Neural progenitor cell (in vitro differentiated cells): ENCODE measurements around the gene HBD.
"Not testable (repeated sequence)": the region's sequence is repeated elsewhere in the genome, so short reads cannot be mapped to it uniquely, and the experiment has no call there.

ENCODE experiments used
- EZH2 ChIP-seq: fragments of 200-600 bp; sonication (generic); IDR thresholded peaks from 2 replicates; pipeline ENCODE4 v1.6.1; 2017; ENCODE audit warnings: antibody characterized with exemption, mild to moderate bottlenecking, moderate library complexity
- TF ChIP-seq, protein P1 (sequence below): fragments of 200-600 bp; sonication (generic); IDR thresholded peaks from 2 replicates; pipeline ENCODE4 v1.5.1; 2017; ENCODE audit warnings: antibody characterized with exemption, mild to moderate bottlenecking

DNA sequence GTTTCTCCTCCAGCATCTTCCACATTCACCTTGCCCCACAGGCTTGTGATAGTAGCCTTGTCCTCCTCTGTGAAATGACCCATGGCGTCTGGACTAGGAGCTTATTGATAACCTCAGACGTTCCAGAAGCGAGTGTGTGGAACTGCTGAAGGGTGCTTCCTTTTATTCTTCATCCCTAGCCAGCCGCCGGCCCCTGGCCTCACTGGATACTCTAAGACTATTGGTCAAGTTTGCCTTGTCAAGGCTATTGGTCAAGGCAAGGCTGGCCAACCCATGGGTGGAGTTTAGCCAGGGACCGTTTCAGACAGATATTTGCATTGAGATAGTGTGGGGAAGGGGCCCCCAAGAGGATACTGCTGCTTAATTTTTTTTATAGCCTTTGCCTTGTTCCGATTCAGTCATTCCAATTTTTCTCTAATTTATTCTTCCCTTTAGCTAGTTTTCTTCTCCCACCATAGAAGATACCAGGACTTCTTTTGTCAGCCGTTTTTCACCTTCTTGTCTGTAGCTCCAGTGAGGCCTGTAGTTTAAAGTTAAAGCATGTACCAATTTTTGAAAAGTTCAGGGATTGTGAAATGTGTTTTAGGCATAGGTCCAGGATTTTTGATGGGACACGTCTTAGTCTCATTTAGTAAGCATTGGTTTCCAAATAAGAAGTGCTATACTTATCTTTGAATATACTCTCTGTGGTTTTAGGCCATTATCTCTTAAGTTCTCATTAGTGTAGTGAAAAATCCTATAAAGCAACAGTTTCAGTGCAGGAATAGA, 20.5 kb upstream of the HBD start, which contains the start of gene HBG2:
- TF ChIP-seq, protein P1, sequence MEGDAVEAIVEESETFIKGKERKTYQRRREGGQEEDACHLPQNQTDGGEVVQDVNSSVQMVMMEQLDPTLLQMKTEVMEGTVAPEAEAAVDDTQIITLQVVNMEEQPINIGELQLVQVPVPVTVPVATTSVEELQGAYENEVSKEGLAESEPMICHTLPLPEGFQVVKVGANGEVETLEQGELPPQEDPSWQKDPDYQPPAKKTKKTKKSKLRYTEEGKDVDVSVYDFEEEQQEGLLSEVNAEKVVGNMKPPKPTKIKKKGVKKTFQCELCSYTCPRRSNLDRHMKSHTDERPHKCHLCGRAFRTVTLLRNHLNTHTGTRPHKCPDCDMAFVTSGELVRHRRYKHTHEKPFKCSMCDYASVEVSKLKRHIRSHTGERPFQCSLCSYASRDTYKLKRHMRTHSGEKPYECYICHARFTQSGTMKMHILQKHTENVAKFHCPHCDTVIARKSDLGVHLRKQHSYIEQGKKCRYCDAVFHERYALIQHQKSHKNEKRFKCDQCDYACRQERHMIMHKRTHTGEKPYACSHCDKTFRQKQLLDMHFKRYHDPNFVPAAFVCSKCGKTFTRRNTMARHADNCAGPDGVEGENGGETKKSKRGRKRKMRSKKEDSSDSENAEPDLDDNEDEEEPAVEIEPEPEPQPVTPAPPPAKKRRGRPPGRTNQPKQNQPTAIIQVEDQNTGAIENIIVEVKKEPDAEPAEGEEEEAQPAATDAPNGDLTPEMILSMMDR = not testable (repeated sequence)
- not testable (repeated sequence) for TF ChIP-seq EZH2
